Lung (tissue), 12 donors: Measurements from ENCODE around the gene POMGNT2. TPM values are rescaled to one million over a fixed set of nuclear protein-coding genes. Genes with fewer than 3 reads are reported as not detected.

Source experiments
- ATAC-seq: fragments of 200-7000 bp; cut with Tn5 transposase; one replicate; pipeline ENCODE4 v1.9.1; 2020; ENCODE audit warnings: moderate number of reproducible peaks; ENCODE audit not compliant: insufficient read depth, low FRiP score
- DNase-seq, 3 donors: peaks; one replicate each; pipeline ENCODE4 v3.0.0-alpha.2; 2013 to 2017
- H3K27ac ChIP-seq, 2 donors: one replicate each; pipeline ENCODE4 v1.5.1; 2013; ENCODE audit warnings: mild to moderate bottlenecking in 2 of 2, moderate library complexity in 2 of 2, control low read depth in 1 of 2, inconsistent platforms in 1 of 2, low read depth in 1 of 2, low read length in 1 of 2
- H3K27me3 ChIP-seq, 3 donors: one replicate each; pipeline ENCODE4 v1.5.1; 2013; ENCODE audit warnings: low read length in 2 of 3; ENCODE audit not compliant: control insufficient read depth in 3 of 3, insufficient read depth in 3 of 3
- H3K36me3 ChIP-seq, 4 donors: one replicate each; pipeline ENCODE4 v1.5.1; 2013; ENCODE audit warnings: low read length in 4 of 4, mild to moderate bottlenecking in 1 of 4, moderate library complexity in 1 of 4; ENCODE audit not compliant: control insufficient read depth in 4 of 4, insufficient read depth in 4 of 4
- H3K4me1 ChIP-seq, 5 donors: one replicate each; pipeline ENCODE4 v1.5.1; 2013; ENCODE audit warnings: low read length in 5 of 5, mild to moderate bottlenecking in 2 of 5, moderate library complexity in 1 of 5; ENCODE audit not compliant: control insufficient read depth in 5 of 5, insufficient read depth in 5 of 5
- H3K4me3 ChIP-seq: one replicate; pipeline ENCODE4 v1.5.1; 2013; ENCODE audit warnings: mild to moderate bottlenecking, control low read depth, moderate library complexity
- H3K9ac ChIP-seq, 2 donors: one replicate each; pipeline ENCODE4 v1.5.1; 2013; ENCODE audit warnings: low read length in 2 of 2, control low read depth in 1 of 2; ENCODE audit not compliant: insufficient read depth in 1 of 2
- H3K9me3 ChIP-seq, 4 donors: one replicate each; pipeline ENCODE4 v1.5.1; 2013; ENCODE audit warnings: low read length in 3 of 4, mild to moderate bottlenecking in 1 of 4, moderate library complexity in 1 of 4; ENCODE audit not compliant: control insufficient read depth in 4 of 4, insufficient read depth in 3 of 4
- CTCF ChIP-seq: IDR thresholded peaks from 2 replicates; pipeline ENCODE4 v1.5.1; 2012; ENCODE audit warnings: mild to moderate bottlenecking; ENCODE audit errors: control extremely low read depth, extremely low read depth
- WGBS, 2 donors: extraction: QIAGEN DNeasy Blood & Tissue Kit; methylation state at CpG; one replicate each; pipeline ENCODE4 v1.1.7; 2013; 5-methylcytosine and 5-hydroxymethylcytosine counted together
- polyA plus RNA-seq, 2 donors: library from polyadenylated mRNA; stranded (reverse); fragments of 200-250 nt; gene quantifications; one replicate each; pipeline ENCODE4 v1.2.1, GENCODE V29; 2013
- total RNA-seq, 2 donors: library from RNA; depleted of rRNA in 1 of 2; stranded (reverse); fragments of >200 nt in 1 of 2; gene quantifications; one replicate each; pipeline ENCODE4 v1.2.1, GENCODE V29; 2014 to 2021
- donor health status: control.
- donor health status: control.
- donor health status: Bipolar disorder and iron deficiency.
- donor health status: healthy.
- donor health status: DM: yes; HTN: yes; CAD: no.

The POMGNT2 gene
- total and polyA plus RNA-seq, 4 donors = 5.8 to 15.7 (median 13.1) TPM

GRCh38 chr3:43055806-43056770 is 49.8 kb downstream of the POMGNT2 start:
- H3K9ac ChIP-seq = no peak overlapping the region
- H3K36me3 ChIP-seq = no peaks in the 10 kb centered on the region
- DNase-seq = no peak
- 95 to 96% methylated on average over 15 of the region's 15 CpGs for WGBS, 2 donors
- TF ChIP-seq CTCF = no peak
- no peak overlapping the region for H3K27ac ChIP-seq
- peaks cover 0 to 6% (median 2%) of the 10 kb centered on the region in 4 donors for H3K9me3 ChIP-seq
- H3K4me3 ChIP-seq = no peak overlapping the region
- no peaks in the 10 kb centered on the region for H3K27me3 ChIP-seq
- ATAC-seq = no peak
- H3K4me1 ChIP-seq = no peaks in the 10 kb centered on the region

- H3K9ac ChIP-seq = no peak overlapping the region
- TF ChIP-seq CTCF = no peak
- no peak overlapping the region for H3K4me3 ChIP-seq
- DNase-seq (no peak), ATAC-seq (no peak)
- WGBS, 2 donors = 94% methylated on average over 7 of the region's 7 CpGs
- no peaks in the 10 kb centered on the region for H3K27me3 ChIP-seq
- H3K9me3 ChIP-seq = peaks cover 0 to 6% (median 4%) of the 10 kb centered on the region in 4 donors
- H3K36me3 ChIP-seq = no peaks in the 10 kb centered on the region
- no peaks in the 10 kb centered on the region for H3K4me1 ChIP-seq
- H3K27ac ChIP-seq = no peak overlapping the region
These were observed 50.5 kb downstream of the POMGNT2 start for GRCh38 chr3:43055393-43055792.

- Histone ChIP-seq H3K4me3 (no peak overlapping the region), H3K9me3 (peaks cover 0 to 6% (median 4%) of the 10 kb centered on the region in 4 donors), H3K27me3 (no peaks in the 10 kb centered on the region), H3K9ac (no peak overlapping the region), H3K4me1 (no peaks in the 10 kb centered on the region), H3K36me3 (no peaks in the 10 kb centered on the region), H3K27ac (no peak overlapping the region)
- ATAC-seq = no peak
- WGBS, 2 donors = 93 to 97% methylated on average over 5 of the region's 5 CpGs
- DNase-seq = no peak
- no peak for TF ChIP-seq CTCF
These were observed 51.1 kb downstream of the POMGNT2 start for GRCh38 chr3:43054754-43055153.
